ENCODE data around the gene FIG4. TPM values are rescaled to one million over a fixed set of nuclear protein-coding genes. Genes with fewer than 3 reads are reported as not detected.
A peak's percentile ranks its signal among the peaks of the same experiment; 100 is the strongest.
"Not testable (repeated sequence)": the region's sequence is repeated elsewhere in the genome, so short reads cannot be mapped to it uniquely, and the experiment has no call there.

Gene FIG4
- total and polyA plus RNA-seq, 2 donors (not counting 1 experiment from before 2014, with no cell fraction given): 21.1 to 38.3 TPM

DNA sequence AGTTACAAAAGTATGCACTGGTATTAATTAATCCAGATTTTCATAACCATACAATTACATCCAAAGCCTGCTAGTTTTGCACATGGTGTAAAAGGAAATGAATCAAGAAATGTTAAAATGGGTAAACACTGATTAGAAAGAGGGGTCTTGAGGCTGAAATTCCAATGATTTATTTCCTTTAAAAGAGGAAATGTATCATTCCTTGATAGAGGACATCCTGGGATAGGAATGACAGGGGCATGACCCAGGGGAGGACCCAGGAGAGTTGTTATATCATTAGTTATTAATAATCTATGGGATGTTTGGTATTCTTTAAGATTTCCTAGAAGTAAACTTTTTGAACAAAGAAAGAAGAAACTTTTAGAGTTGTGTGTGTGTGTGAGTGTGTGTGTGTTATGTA, 18.3 kb upstream of the FIG4 start:
- TF ChIP-seq, protein P1, sequence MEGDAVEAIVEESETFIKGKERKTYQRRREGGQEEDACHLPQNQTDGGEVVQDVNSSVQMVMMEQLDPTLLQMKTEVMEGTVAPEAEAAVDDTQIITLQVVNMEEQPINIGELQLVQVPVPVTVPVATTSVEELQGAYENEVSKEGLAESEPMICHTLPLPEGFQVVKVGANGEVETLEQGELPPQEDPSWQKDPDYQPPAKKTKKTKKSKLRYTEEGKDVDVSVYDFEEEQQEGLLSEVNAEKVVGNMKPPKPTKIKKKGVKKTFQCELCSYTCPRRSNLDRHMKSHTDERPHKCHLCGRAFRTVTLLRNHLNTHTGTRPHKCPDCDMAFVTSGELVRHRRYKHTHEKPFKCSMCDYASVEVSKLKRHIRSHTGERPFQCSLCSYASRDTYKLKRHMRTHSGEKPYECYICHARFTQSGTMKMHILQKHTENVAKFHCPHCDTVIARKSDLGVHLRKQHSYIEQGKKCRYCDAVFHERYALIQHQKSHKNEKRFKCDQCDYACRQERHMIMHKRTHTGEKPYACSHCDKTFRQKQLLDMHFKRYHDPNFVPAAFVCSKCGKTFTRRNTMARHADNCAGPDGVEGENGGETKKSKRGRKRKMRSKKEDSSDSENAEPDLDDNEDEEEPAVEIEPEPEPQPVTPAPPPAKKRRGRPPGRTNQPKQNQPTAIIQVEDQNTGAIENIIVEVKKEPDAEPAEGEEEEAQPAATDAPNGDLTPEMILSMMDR (conservative IDR thresholded peaks at IDR 0.05 in 1 of 2, IDR thresholded peaks at IDR 0.05 in 1 of 2; ENCODE audit: low read depth in 1 of 2, low read length in 2 of 2): no peak
- TF ChIP-seq EZH2 (IDR thresholded peaks at IDR 0.05; ENCODE audit: low read length, missing control alignments): no peak
- Histone ChIP-seq H4K20me1 (ENCODE audit: control insufficient read depth, extremely low read depth, insufficient read depth, low read length) (no peaks in the 10 kb centered on the region), H3K27ac (ENCODE audit: insufficient read depth, low read length) (no peak overlapping the region), H3K9ac (ENCODE audit: insufficient read depth, low read length) (no peak overlapping the region), H2AFZ (ENCODE audit: low read length) (no peak overlapping the region), H3K4me3 (replicated peaks in 1 of 4; ENCODE audit: control extremely low read depth in 1 of 4, insufficient read depth in 1 of 4, low read depth in 3 of 4, low read length in 4 of 4) (no peak overlapping the region), H3K79me2 (ENCODE audit: control insufficient read depth, insufficient read depth, low read length) (no peaks in the 10 kb centered on the region), H3K4me2 (ENCODE audit: extremely low read depth, insufficient read depth, low read length) (no peak overlapping the region), H3K27me3 (ENCODE audit: control insufficient read depth, insufficient read depth, low read length) (no peaks in the 10 kb centered on the region), H3K9me3 (ENCODE audit: control insufficient read depth, insufficient read depth, low read depth, low read length) (no peaks in the 10 kb centered on the region), H3K36me3 (ENCODE audit: control insufficient read depth, insufficient read depth, low read length) (no peaks in the 10 kb centered on the region), H3K4me1 (ENCODE audit: control insufficient read depth, extremely low read depth, insufficient read depth, low read length) (peaks cover 10% of the 10 kb centered on the region)
- no peak for DNase-seq (ENCODE audit: low read depth in 2 of 2)

DNA sequence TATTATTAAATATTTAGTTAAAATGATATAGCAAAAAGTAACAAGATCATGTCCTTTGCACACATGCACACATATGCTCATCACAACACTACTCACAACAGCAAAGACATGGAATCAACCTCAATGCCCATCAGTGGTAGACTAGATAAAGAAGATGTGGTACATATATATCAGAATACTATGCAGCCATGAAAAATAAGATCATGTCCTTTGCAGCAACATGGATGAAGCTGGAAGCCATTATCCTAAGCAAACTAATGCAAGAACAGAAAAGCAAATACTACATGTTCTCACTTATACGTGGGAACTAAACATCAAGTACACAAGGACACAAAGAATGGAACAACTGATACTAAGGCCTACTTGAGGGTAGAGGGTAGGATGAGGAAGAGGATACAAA, 14.4 kb upstream of the FIG4 start:
- no peak overlapping the region for H3K9ac ChIP-seq (ENCODE audit: insufficient read depth, low read length)
- no peaks in the 10 kb centered on the region for H3K9me3 ChIP-seq (ENCODE audit: control insufficient read depth, insufficient read depth, low read depth, low read length)
- no peak overlapping the region for H3K27ac ChIP-seq (ENCODE audit: insufficient read depth, low read length)
- no peak overlapping the region for H2AFZ ChIP-seq (ENCODE audit: low read length)
- H3K79me2 ChIP-seq (ENCODE audit: control insufficient read depth, insufficient read depth, low read length): no peaks in the 10 kb centered on the region
- H3K27me3 ChIP-seq (ENCODE audit: control insufficient read depth, insufficient read depth, low read length): no peaks in the 10 kb centered on the region
- H3K4me2 ChIP-seq (ENCODE audit: extremely low read depth, insufficient read depth, low read length): no peak overlapping the region
- H3K4me1 ChIP-seq (ENCODE audit: control insufficient read depth, extremely low read depth, insufficient read depth, low read length): peaks cover 4% of the 10 kb centered on the region
- DNase-seq (ENCODE audit: low read depth in 2 of 2): no peak
- no peak for TF ChIP-seq EZH2 (IDR thresholded peaks at IDR 0.05; ENCODE audit: low read length, missing control alignments)
- TF ChIP-seq, protein P1 (conservative IDR thresholded peaks at IDR 0.05 in 1 of 2, IDR thresholded peaks at IDR 0.05 in 1 of 2; ENCODE audit: low read depth in 1 of 2, low read length in 2 of 2): no peak
- H3K4me3 ChIP-seq (replicated peaks in 1 of 4; ENCODE audit: control extremely low read depth in 1 of 4, insufficient read depth in 1 of 4, low read depth in 3 of 4, low read length in 4 of 4): no peak overlapping the region
- no peaks in the 10 kb centered on the region for H4K20me1 ChIP-seq (ENCODE audit: control insufficient read depth, extremely low read depth, insufficient read depth, low read length)
- H3K36me3 ChIP-seq (ENCODE audit: control insufficient read depth, insufficient read depth, low read length): no peaks in the 10 kb centered on the region

DNA sequence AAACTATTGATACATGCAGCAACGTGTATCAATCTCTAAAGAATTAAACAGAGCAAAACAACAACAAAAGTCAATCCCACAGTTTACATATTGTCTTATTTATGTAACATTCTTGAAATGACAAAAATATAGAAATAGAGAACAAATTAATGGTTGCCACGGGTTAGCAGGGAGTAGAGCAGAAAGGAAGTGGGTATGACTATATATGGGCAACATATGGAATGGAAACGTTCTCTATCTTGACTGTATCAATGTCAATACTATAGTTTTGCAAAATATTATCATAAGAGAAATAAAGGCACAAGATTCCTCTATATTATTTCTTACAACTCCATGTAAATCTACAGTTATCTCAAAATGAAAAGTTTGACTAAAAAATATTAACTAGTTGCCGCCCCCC, 12.9 kb upstream of the FIG4 start:
- Histone ChIP-seq H3K27ac (ENCODE audit: insufficient read depth, low read length) (no peak overlapping the region), H3K4me3 (replicated peaks in 1 of 4; ENCODE audit: control extremely low read depth in 1 of 4, insufficient read depth in 1 of 4, low read depth in 3 of 4, low read length in 4 of 4) (no peak overlapping the region), H3K4me2 (ENCODE audit: extremely low read depth, insufficient read depth, low read length) (peak overlapping the region; percentile 25), H3K4me1 (ENCODE audit: control insufficient read depth, extremely low read depth, insufficient read depth, low read length) (no peaks in the 10 kb centered on the region), H3K27me3 (ENCODE audit: control insufficient read depth, insufficient read depth, low read length) (no peaks in the 10 kb centered on the region), H3K79me2 (ENCODE audit: control insufficient read depth, insufficient read depth, low read length) (no peaks in the 10 kb centered on the region), H3K9me3 (ENCODE audit: control insufficient read depth, insufficient read depth, low read depth, low read length) (no peaks in the 10 kb centered on the region), H3K9ac (ENCODE audit: insufficient read depth, low read length) (no peak overlapping the region), H3K36me3 (ENCODE audit: control insufficient read depth, insufficient read depth, low read length) (no peaks in the 10 kb centered on the region), H4K20me1 (ENCODE audit: control insufficient read depth, extremely low read depth, insufficient read depth, low read length) (no peaks in the 10 kb centered on the region), H2AFZ (ENCODE audit: low read length) (no peak overlapping the region)
- TF ChIP-seq EZH2 (IDR thresholded peaks at IDR 0.05; ENCODE audit: low read length, missing control alignments): no peak
- TF ChIP-seq, protein P1 (conservative IDR thresholded peaks at IDR 0.05 in 1 of 2, IDR thresholded peaks at IDR 0.05 in 1 of 2; ENCODE audit: low read depth in 1 of 2, low read length in 2 of 2): no peak
- DNase-seq (ENCODE audit: low read depth in 2 of 2): no peak

DNA sequence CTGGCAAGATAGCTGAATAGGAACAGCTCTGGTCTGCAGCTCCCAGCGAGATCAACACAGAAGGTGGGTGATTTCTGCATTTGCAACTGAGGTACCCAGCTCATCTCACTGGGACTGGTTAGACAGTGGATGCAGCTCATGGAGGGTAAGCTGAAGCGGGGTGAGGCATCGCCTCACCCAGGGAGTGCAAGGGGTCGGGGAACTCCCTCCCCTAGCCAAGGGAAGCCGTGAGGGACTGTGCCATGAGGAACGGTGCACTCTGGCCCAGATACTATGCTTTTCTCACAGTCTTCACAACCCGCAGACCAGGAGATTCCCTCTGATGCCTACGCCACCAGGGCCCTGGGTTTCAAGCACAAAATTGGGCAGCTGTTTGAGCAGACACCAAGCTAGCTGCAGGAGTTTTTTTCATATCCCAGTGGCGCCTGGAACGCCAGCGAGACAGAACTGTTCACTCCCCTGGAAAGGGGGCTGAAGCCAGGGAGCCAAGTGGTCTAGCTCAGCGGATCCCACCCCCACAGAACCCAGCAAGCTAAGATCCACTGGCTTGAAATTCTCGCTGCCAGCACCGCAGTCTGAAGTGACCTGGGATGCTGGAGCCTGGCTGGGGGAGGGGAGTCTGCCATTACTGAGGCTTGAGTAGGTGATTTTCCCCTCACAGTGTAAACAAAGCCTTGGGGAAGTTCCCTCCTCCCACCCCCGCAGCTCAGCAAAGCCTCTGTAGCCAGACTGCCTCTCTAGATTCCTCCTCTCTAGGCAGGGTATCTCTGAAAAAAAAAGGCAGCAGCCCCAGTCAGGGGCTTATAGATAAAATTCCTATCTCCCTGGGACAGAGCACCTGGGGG, 12.2 kb upstream of the FIG4 start:
- not testable (repeated sequence) for H3K27ac ChIP-seq (ENCODE audit: insufficient read depth, low read length); H3K27me3 ChIP-seq (ENCODE audit: control insufficient read depth, insufficient read depth, low read length); H4K20me1 ChIP-seq (ENCODE audit: control insufficient read depth, extremely low read depth, insufficient read depth, low read length); H3K36me3 ChIP-seq (ENCODE audit: control insufficient read depth, insufficient read depth, low read length); H3K4me1 ChIP-seq (ENCODE audit: control insufficient read depth, extremely low read depth, insufficient read depth, low read length); H3K9ac ChIP-seq (ENCODE audit: insufficient read depth, low read length); H3K79me2 ChIP-seq (ENCODE audit: control insufficient read depth, insufficient read depth, low read length); H3K9me3 ChIP-seq (ENCODE audit: control insufficient read depth, insufficient read depth, low read depth, low read length)
- Histone ChIP-seq H3K4me3 (replicated peaks in 1 of 4; ENCODE audit: control extremely low read depth in 1 of 4, insufficient read depth in 1 of 4, low read depth in 3 of 4, low read length in 4 of 4) (peak overlapping the region in 2 of 4 experiments; percentile 2 to 12), H2AFZ (ENCODE audit: low read length) (peak overlapping the region; percentile 57), H3K4me2 (ENCODE audit: extremely low read depth, insufficient read depth, low read length) (peak overlapping the region; percentile 25)
- peak; percentile 16 to 17 for DNase-seq (ENCODE audit: low read depth in 2 of 2)
